GM18505 (cell line): ENCODE measurements around the gene ZNF234.

Experiments used
- ATAC-seq: cut with Tn5 transposase; IDR thresholded peaks from one replicate; pipeline ENCODE4 v1.9.1; 2021; ENCODE audit not compliant: unreplicated experiment
- POLR2A ChIP-seq: IDR thresholded peaks from 4 replicates; pipeline ENCODE4 v1.6.1; 2011; ENCODE audit warnings: borderline replicate concordance; ENCODE audit not compliant: insufficient read depth, insufficient read length; ENCODE audit errors: extremely low read depth

ZNF234 gene

DNA sequence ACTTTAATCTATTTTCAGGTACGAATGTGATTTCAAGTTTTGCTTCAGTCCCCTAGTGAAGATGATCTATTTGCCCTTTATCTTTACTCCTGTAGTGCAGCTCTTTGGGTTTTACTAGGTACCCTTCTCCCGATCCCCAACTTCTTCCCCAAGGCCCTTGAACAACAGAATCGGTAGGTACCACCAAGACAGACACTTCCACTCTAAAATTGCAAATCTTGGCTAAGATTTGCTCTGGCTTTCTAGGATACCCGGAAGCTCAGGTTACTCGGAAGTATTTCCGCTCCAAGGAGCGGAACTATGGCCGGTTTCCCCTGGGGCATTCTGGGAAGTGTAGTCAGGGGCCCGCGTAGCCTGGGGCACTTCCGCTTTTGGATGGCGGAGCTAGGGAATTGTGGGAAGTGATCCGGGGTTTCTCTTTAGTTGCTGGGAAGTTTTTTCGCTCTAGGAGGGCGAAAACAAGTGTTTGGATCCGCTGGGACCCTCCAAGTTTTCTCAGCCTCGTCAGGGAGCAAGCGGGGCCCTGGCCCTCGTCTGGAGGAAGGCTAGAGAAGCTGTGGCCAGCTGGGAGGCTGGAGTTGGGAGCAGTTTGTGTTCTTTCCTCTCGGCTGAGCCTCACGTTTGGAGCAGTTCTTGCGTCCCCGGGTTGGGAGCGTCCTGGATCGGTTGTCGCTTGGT is 65.9 kb downstream of the ZNF234 start:
- peak; percentile 72 for TF ChIP-seq POLR2A
- ATAC-seq, result peak; percentile 82
